Measurements from ENCODE around the gene OR5M10.
"Not testable (repeated sequence)": the region's sequence is repeated elsewhere in the genome, so short reads cannot be mapped to it uniquely, and the experiment has no call there.

OR5M10 gene

GRCh38 chr11:56577621-56578020 lies at the start of gene OR5M10:
OR5M10 (minus strand) TSS chr11:56577721; CDS start chr11:56577721, 0 bp downstream.
- DNase-seq, result no peak

- DNase-seq, result no peak
Observed at GRCh38 chr11:56625946-56626345, 48.4 kb upstream of the OR5M10 start.

- peak in 1 of 58 donors; percentile 40 for DNase-seq
Observed at GRCh38 chr11:56624661-56625110, 47.2 kb upstream of the OR5M10 start.

GRCh38 chr11:56611174-56611573 lies 33.7 kb upstream of the OR5M10 start:
- DNase-seq, result no peak

- not testable (repeated sequence) for DNase-seq
Observed at GRCh38 chr11:56592088-56592717, 14.7 kb upstream of the OR5M10 start.

- no peak for DNase-seq
Observed at GRCh38 chr11:56558574-56558973, 18.9 kb downstream of the OR5M10 start.

- not testable (repeated sequence) for DNase-seq
Observed at GRCh38 chr11:56554691-56555090, 22.8 kb downstream of the OR5M10 start.

- DNase-seq, result no peak
Observed at GRCh38 chr11:56545531-56545930, 32.0 kb downstream of the OR5M10 start.

- DNase-seq, result no peak
Observed at GRCh38 chr11:56543739-56544138, 33.8 kb downstream of the OR5M10 start.

- DNase-seq, result no peak
Observed at GRCh38 chr11:56543157-56543556, 34.4 kb downstream of the OR5M10 start, which contains the start of gene OR5M11. OR5M11 (minus strand) TSS chr11:56543257; CDS start chr11:56543257, 0 bp downstream.

GRCh38 chr11:56533054-56533740 lies 44.3 kb downstream of the OR5M10 start:
- no peak for DNase-seq

- no peak for DNase-seq
Observed at GRCh38 chr11:56531856-56532255, 45.7 kb downstream of the OR5M10 start.
